ENCODE results near the gene PTK7. TPM values are rescaled to one million over a fixed set of nuclear protein-coding genes. Genes with fewer than 3 reads are reported as not detected.

Gene PTK7
- total and polyA plus RNA-seq, 2 of the 8 experiments (the other 6 are each of a cell fraction or from before 2014, with no cell fraction given) = 110 to 138 TPM

DNA sequence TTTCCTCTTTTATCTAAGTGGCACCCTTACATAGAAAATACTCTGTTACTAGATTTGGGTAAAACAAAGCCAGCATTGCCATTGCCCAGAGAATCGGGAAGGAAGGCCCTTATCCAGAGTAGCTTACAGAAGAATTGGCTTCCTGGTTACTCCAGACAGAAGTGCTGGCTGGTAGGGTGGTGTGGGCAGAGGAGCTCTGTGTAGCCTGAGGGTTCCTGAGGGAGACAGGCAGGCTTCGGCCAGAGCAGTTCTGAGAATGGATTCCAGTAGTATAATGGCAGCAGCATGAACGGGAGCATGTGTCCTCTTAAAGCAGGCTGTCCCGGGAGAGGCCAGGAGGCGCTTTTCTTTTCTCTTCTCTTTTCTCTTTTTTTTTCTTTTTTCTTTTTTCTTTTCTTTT, 117.8 kb downstream of the PTK7 start:
- Histone ChIP-seq H4K5ac (ENCODE audit: insufficient read length, low read depth, low read length) (no peak overlapping the region), H3K23me2 (ENCODE audit: low read depth, low read length) (peaks cover 2% of the 10 kb centered on the region; the same call in 1 of the 2 replicates), H3K56ac (replicated peaks; ENCODE audit: insufficient read length, low read depth, low read length) (no peak overlapping the region), H3K27me3 (replicated peaks in 1 of 4; ENCODE audit: control insufficient read depth in 3 of 4, extremely low read depth in 1 of 4, insufficient read depth in 3 of 4, low read length in 3 of 4) (no peaks in the 10 kb centered on the region), H3K79me2 (ENCODE audit: control insufficient read depth in 1 of 2, insufficient read depth in 2 of 2, low read length in 2 of 2) (no peaks in the 10 kb centered on the region), H2AFZ (ENCODE audit: low read length) (no peak overlapping the region), H3K23ac (ENCODE audit: insufficient read length) (no peak overlapping the region), H2BK15ac (ENCODE audit: low read length) (no peak overlapping the region), H3K79me1 (ENCODE audit: low read depth, low read length) (no peaks in the 10 kb centered on the region), H3K9ac (replicated peaks in 1 of 4; ENCODE audit: extremely low read depth in 1 of 4, low read depth in 3 of 4, low read length in 3 of 4) (no peak overlapping the region), H3K4ac (replicated peaks; ENCODE audit: insufficient read length, low read depth, low read length) (no peak overlapping the region), H3K14ac (ENCODE audit: insufficient read length) (no peak overlapping the region), H4K91ac (replicated peaks; ENCODE audit: insufficient read length, low read length) (no peak overlapping the region), H3K36me3 (ENCODE audit: control insufficient read depth in 2 of 4, insufficient read depth in 4 of 4, low read length in 3 of 4) (no peaks in the 10 kb centered on the region), H3K4me3 (ENCODE audit: extremely low read depth in 1 of 4, insufficient read depth in 2 of 4, low read depth in 3 of 4, low read length in 4 of 4) (no peak overlapping the region), H4K20me1 (replicated peaks in 1 of 2; ENCODE audit: control insufficient read depth in 1 of 2, insufficient read depth in 2 of 2, low read length in 2 of 2) (no peaks in the 10 kb centered on the region), H2BK20ac (ENCODE audit: low read length) (no peak overlapping the region), H3K27ac (ENCODE audit: low read depth, low read length) (no peak overlapping the region), H2BK5ac (ENCODE audit: low read depth, low read length) (no peak overlapping the region), H2BK120ac (replicated peaks; ENCODE audit: low read depth, low read length) (no peak overlapping the region), H2BK12ac (ENCODE audit: low read depth, low read length) (no peak overlapping the region), H2AK5ac (ENCODE audit: low read depth, low read length) (no peak overlapping the region), H3K4me2 (ENCODE audit: insufficient read depth in 1 of 2, low read depth in 2 of 2, low read length in 2 of 2) (no peak overlapping the region), H3K4me1 (replicated peaks in 1 of 4; ENCODE audit: control insufficient read depth in 3 of 4, insufficient read depth in 4 of 4, low read length in 3 of 4) (no peaks in the 10 kb centered on the region), H3K18ac (ENCODE audit: extremely low read depth, low read length) (no peak overlapping the region), H3K9me3 (ENCODE audit: insufficient read depth in 2 of 2, low read depth in 1 of 2, low read length in 1 of 2) (no peaks in the 10 kb centered on the region), H4K8ac (ENCODE audit: extremely low read depth, insufficient read depth, low read length) (no peak overlapping the region)
- 90% methylated on average over 5 of the region's 5 CpGs; no CpG with 5 or more reads in 1 of the 2 experiments for WGBS, 2 experiments (ENCODE audit: extremely low coverage in 1 of 2, insufficient coverage in 1 of 2, insufficient read length in 1 of 2, insufficient replicate concordance in 2 of 2, low coverage in 1 of 2, low lambda C conversion rate in 2 of 2, missing lambda C conversion rate in 1 of 2)
- no peak for FAIRE-seq
- ChIA-PET CTCF (ENCODE audit: partially characterized antibody) (interaction anchor here (0.7 kb wide), 2 partner anchors 45 to 70 kb away, joined by 4 read pairs; no protein-coding TSS in a partner anchor), POLR2A (ENCODE audit: partially characterized antibody) (interaction anchor here (0.7 to 3.5 kb wide), 5 partner anchors 8 to 111 kb away, joined by 3 to 19 read pairs (median 3); partner anchors contain the start of gene CUL9)
- no peak for DNase-seq (ENCODE audit: low read depth in 1 of 2, low spot score in 2 of 2)
- TF ChIP-seq CBX8 (IDR thresholded peaks at IDR 0.05; ENCODE audit: borderline replicate concordance, low read depth, low read length) (no peak), POLR2AphosphoS5 (IDR thresholded peaks at IDR 0.05; ENCODE audit: low read depth, low read length) (no peak)
- TF ChIP-seq, protein P1, sequence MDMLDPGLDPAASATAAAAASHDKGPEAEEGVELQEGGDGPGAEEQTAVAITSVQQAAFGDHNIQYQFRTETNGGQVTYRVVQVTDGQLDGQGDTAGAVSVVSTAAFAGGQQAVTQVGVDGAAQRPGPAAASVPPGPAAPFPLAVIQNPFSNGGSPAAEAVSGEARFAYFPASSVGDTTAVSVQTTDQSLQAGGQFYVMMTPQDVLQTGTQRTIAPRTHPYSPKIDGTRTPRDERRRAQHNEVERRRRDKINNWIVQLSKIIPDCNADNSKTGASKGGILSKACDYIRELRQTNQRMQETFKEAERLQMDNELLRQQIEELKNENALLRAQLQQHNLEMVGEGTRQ (IDR thresholded peaks at IDR 0.05; ENCODE audit: low read length) = no peak
